ENCODE data around the gene SLIT1.

Gene SLIT1

GRCh38 chr10:97005349-97005748 lies 180.4 kb downstream of the SLIT1 start:
- no peak for DNase-seq (ENCODE audit: low read depth in 4 of 4, low spot score in 1 of 4)

GRCh38 chr10:97004591-97004990 lies 181.2 kb downstream of the SLIT1 start:
- no peak for DNase-seq (ENCODE audit: low read depth in 4 of 4, low spot score in 1 of 4)

GRCh38 chr10:97003804-97004201 lies 182.0 kb downstream of the SLIT1 start:
- DNase-seq (ENCODE audit: low read depth in 4 of 4, low spot score in 1 of 4): no peak

- DNase-seq (ENCODE audit: low read depth in 4 of 4, low spot score in 1 of 4): no peak
Observed at GRCh38 chr10:97003151-97003803, 182.5 kb downstream of the SLIT1 start.

GRCh38 chr10:97002670-97003069 lies 183.1 kb downstream of the SLIT1 start:
- no peak for DNase-seq (ENCODE audit: low read depth in 4 of 4, low spot score in 1 of 4)

- DNase-seq (ENCODE audit: low read depth in 4 of 4, low spot score in 1 of 4): no peak
Observed at GRCh38 chr10:97001183-97001991, 184.4 kb downstream of the SLIT1 start.

GRCh38 chr10:97000487-97001182 lies 185.1 kb downstream of the SLIT1 start:
- DNase-seq (ENCODE audit: low read depth in 4 of 4, low spot score in 1 of 4): no peak

- no peak for DNase-seq (ENCODE audit: low read depth in 4 of 4, low spot score in 1 of 4)
Observed at GRCh38 chr10:96999987-97000386, 185.8 kb downstream of the SLIT1 start.

GRCh38 chr10:96999337-96999736 lies 186.4 kb downstream of the SLIT1 start:
- no peak for DNase-seq (ENCODE audit: low read depth in 4 of 4, low spot score in 1 of 4)

GRCh38 chr10:96998329-96998888 lies 187.3 kb downstream of the SLIT1 start:
- DNase-seq (ENCODE audit: low read depth in 4 of 4, low spot score in 1 of 4): no peak

GRCh38 chr10:96996275-96996965 lies 189.3 kb downstream of the SLIT1 start:
- no peak for DNase-seq (ENCODE audit: low read depth in 4 of 4, low spot score in 1 of 4)

- DNase-seq (ENCODE audit: low read depth in 4 of 4, low spot score in 1 of 4): no peak
Observed at GRCh38 chr10:96995851-96996250, 189.9 kb downstream of the SLIT1 start.

GRCh38 chr10:96992721-96993120 lies 193.0 kb downstream of the SLIT1 start:
- no peak for DNase-seq (ENCODE audit: low read depth in 4 of 4, low spot score in 1 of 4)

- DNase-seq (ENCODE audit: low read depth in 4 of 4, low spot score in 1 of 4): no peak
Observed at GRCh38 chr10:96991313-96991841, 194.4 kb downstream of the SLIT1 start.

- DNase-seq (ENCODE audit: low read depth in 4 of 4, low spot score in 1 of 4): no peak
Observed at GRCh38 chr10:96988426-96988825, 197.3 kb downstream of the SLIT1 start.

GRCh38 chr10:96987842-96988175 lies 197.9 kb downstream of the SLIT1 start:
- DNase-seq (ENCODE audit: low read depth in 4 of 4, low spot score in 1 of 4): no peak

GRCh38 chr10:96987141-96987841 lies 198.5 kb downstream of the SLIT1 start:
- no peak for DNase-seq (ENCODE audit: low read depth in 4 of 4, low spot score in 1 of 4)

GRCh38 chr10:96986200-96986856 lies 199.4 kb downstream of the SLIT1 start:
- no peak for DNase-seq (ENCODE audit: low read depth in 4 of 4, low spot score in 1 of 4)

GRCh38 chr10:96984541-96985131 lies 201.1 kb downstream of the SLIT1 start:
- no peak for DNase-seq (ENCODE audit: low read depth in 4 of 4, low spot score in 1 of 4)

Measured in stimulated activated CD4-positive, alpha-beta T cell treated with anti-CD3 and anti-CD28 coated beads, Interleukin-1b, Interleukin-23, amount 100 ng/mL, for 24 hours (primary cell).